SHP77 (cell line): ENCODE data around the gene UNC13D.

Experiments
- DNase-seq, 2 experiments: peaks; one replicate each; lab custom pipeline; 2025; lab: John Stamatoyannopoulos, UW

Gene UNC13D

GRCh38 chr17:75850928-75851692 is 6.9 kb upstream of the UNC13D start:
- no peak for DNase-seq

- DNase-seq = no peak
These were observed 5.5 kb upstream of the UNC13D start for GRCh38 chr17:75849724-75850123.

GRCh38 chr17:75849279-75849646 is 5.1 kb upstream of the UNC13D start:
- DNase-seq = no peak

GRCh38 chr17:75848523-75849278 is 4.5 kb upstream of the UNC13D start:
- DNase-seq = peak; percentile 72 to 77

- no peak for DNase-seq
These were observed 3.7 kb upstream of the UNC13D start for GRCh38 chr17:75847614-75848522.

- no peak for DNase-seq
These were observed 2.7 kb upstream of the UNC13D start for GRCh38 chr17:75846692-75847613.

GRCh38 chr17:75845933-75846691 is 1.9 kb upstream of the UNC13D start:
- DNase-seq = no peak

- peak; percentile 85 for DNase-seq
These were observed 981 bp upstream of the UNC13D start for GRCh38 chr17:75845058-75845711.

GRCh38 chr17:75844530-75845057 is 390 bp upstream of the UNC13D start:
- DNase-seq = no peak

- DNase-seq = no peak
These were observed 1.1 kb downstream of the UNC13D start for GRCh38 chr17:75842963-75843576.

- no peak for DNase-seq
These were observed 1.8 kb downstream of the UNC13D start for GRCh38 chr17:75842411-75842810.

GRCh38 chr17:75840799-75841164 is 3.4 kb downstream of the UNC13D start:
- no peak for DNase-seq

GRCh38 chr17:75839942-75840798 is 4.0 kb downstream of the UNC13D start:
- DNase-seq = no peak

- no peak for DNase-seq
These were observed 5.8 kb downstream of the UNC13D start for GRCh38 chr17:75838410-75838809.

- no peak for DNase-seq
These were observed 6.3 kb downstream of the UNC13D start for GRCh38 chr17:75837899-75838298.

GRCh38 chr17:75836605-75837004 is 7.6 kb downstream of the UNC13D start:
- DNase-seq = no peak

- DNase-seq = no peak
These were observed 8.6 kb downstream of the UNC13D start for GRCh38 chr17:75835654-75835987.

- peak; percentile 37 to 53 for DNase-seq
These were observed 9.1 kb downstream of the UNC13D start for GRCh38 chr17:75834928-75835653.
